Suppressor macrophage treated with lipopolysaccharide for 1 hour (primary cell): ENCODE measurements around the gene ZNF471.

ENCODE experiments used
- DNase-seq, 3 donors: peaks; one replicate each; pipeline ENCODE4 v3.0.0-alpha.2; 2020 to 2022

Gene ZNF471

DNA sequence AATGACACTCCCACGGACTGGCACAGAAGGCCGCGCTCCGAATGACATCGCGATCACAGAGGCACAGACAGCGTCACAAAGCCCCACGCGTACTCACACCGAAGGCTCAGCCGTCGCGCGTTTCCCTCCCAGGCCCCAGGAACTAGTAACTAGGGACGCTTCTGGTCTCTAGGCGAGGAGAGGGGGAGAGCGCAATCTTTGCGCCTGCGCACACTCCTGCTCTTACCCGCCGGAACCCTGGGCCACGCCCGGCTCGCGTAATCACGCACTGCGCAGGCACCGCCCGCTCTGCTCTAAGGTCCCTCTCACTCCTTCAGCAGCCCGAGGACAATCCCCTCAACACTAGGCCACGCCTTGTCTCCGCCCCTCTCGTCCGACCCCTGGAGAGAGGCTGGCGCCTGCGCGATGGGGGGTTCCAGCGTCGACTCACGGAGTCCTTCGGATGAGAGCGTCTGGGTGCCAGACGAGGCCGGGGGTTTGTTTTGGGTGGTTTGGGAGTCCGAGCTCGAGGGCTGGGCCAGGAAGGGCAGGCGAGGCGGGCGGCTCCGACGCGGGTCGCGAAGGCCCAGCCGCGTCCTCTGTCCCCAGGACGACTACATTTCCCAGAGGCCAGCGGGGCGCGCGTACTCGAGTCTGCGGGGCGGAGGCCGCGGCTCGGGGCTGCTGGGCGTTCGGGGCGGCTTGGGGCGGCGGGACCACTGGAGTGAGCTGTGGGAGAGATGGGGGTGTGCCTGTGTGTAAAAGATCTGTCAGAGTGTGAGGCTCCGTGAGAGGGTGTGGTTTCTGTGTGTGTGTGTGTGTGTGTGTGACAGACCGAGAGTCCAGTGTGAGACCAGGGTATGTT, at the start of gene ZNF471:
ZNF471 (plus strand) TSS at position 410 of the 844 bp plus-strand sequence. CDS start 3,717 bp downstream, outside the sequence.
- peak; percentile 97 to 98 (median 97) for DNase-seq

DNA sequence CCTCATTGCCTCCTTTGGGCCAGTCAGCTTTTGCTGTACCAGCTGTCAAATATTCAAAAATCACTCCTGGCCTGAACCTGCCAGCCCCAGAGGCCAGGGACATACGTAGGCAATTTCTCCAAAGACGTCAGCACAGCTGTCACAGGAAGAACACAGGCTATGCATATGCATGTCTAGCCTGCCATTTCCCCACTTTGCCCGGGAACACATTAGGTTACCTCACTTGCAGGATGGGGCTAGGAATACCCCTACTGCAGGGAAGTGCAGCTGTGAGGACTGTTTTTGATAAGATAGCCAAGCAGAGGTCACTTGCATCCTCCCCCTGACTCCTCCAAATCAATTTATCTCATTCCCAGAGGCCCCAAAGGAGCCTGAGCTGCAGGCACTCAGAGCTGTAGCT, 33.3 kb upstream of the ZNF471 start:
- no peak for DNase-seq

DNA sequence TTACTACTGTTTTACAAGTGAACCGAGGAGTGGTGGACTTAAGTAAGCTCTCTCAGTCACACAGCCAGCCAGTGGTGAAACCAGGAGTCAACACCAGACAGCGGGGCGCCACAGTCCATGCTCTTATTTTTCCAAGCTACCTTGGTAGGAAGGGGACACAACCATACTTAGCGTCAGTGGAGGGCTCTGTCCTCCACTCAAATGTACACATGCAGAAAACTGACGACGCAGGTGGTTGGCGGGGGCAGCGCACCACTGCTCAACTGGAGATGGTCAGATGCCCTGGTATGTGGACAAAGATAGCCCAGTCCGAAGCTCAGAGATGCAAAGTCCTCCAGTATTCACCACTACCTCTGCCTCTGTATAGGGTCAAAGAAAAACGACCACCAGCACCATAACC, 31.6 kb upstream of the ZNF471 start:
- no peak for DNase-seq

- DNase-seq = peak; percentile 2 to 34 (median 9)
Observed at GRCh38 chr19:56476651-56477428, 30.8 kb upstream of the ZNF471 start, which contains the start of gene ZNF667. ZNF667 (minus strand) TSS chr19:56477345; CDS start chr19:56462370, 14,975 bp downstream.

- peak; percentile 82 to 87 (median 82) for DNase-seq
Observed at GRCh38 chr19:56477429-56478338, 30.0 kb upstream of the ZNF471 start.

DNA sequence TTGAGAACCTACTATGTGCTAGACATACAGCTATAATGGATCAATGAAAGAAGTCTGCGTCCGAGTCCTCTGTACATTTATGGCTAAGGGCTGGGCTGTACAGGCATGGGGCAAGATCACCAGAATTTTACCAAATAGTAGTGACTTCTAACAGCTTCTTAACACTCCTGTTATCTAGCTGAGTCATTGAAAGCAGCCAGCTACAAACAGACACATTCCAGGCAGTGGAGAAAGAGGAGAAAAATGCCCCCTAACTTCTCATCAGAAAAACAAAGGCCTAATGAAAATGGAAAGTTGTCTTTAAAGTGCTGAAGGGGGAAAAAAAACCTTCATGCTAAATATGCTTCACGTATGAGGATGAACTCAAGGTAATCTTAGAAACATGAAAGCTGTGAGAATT, 16.3 kb upstream of the ZNF471 start:
- DNase-seq = no peak

- DNase-seq = no peak
Observed at GRCh38 chr19:56504581-56504980, 3.1 kb upstream of the ZNF471 start.

DNA sequence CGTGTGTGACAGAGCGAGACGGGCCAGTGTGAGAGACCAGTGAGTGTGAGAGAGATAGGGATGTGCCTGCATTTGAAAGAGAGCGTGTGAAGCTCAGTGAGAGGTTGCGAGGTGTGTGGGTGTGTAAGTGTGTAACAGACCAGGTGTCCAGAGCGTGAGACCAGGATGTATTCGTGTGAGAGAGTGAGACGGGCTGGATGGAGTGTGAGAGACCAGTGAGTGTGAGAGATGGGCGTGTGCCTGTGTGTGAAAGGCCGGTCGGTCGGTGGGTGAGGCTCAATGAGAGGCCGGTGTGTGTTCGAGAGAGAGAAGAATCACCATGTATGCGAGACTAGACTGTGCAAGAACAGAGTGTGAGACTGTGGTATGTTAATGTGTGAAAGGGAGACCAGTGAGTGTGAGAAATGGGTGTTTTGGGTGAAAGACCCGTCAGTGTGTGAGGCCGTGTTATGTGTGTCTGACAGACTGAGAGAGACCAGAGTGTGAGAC, 679 bp downstream of the ZNF471 start:
- DNase-seq = no peak

DNA sequence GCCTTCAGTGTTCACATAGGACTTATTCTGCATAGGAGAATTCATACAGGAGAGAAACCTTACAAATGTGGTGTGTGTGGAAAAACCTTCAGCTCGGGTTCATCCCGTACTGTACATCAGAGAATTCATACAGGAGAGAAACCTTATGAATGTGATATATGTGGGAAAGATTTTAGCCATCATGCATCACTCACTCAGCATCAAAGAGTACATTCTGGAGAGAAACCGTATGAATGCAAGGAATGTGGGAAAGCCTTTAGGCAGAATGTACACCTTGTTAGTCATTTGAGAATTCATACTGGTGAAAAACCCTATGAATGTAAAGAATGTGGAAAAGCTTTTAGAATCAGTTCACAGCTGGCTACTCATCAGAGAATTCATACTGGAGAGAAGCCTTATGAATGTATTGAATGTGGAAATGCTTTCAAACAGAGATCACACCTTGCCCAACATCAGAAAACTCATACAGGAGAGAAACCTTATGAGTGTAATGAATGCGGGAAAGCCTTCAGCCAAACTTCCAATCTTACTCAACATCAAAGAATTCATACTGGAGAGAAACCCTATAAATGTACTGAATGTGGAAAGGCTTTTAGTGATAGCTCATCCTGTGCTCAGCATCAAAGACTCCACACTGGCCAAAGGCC, 17.7 kb downstream of the ZNF471 start:
- DNase-seq = no peak

DNA sequence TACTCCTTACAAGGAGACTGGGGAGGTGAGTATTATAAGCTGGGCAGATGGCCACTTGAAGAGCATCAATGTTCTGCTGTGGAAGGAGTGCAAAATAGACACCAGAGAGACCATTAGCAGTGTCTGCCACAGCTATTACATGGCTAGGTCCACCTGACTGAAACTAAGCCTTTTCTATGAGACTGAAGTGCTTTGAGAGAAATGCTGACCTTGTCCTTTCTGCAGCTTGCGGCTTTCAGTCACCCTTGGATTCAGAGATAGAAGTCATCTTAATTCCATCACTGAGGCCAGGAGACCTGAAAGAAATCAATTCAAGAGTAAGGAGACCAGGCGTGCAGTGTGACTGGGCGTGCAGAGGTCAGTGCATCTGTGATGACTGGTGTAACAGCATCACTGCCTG, 29.8 kb downstream of the ZNF471 start:
- DNase-seq = no peak

DNA sequence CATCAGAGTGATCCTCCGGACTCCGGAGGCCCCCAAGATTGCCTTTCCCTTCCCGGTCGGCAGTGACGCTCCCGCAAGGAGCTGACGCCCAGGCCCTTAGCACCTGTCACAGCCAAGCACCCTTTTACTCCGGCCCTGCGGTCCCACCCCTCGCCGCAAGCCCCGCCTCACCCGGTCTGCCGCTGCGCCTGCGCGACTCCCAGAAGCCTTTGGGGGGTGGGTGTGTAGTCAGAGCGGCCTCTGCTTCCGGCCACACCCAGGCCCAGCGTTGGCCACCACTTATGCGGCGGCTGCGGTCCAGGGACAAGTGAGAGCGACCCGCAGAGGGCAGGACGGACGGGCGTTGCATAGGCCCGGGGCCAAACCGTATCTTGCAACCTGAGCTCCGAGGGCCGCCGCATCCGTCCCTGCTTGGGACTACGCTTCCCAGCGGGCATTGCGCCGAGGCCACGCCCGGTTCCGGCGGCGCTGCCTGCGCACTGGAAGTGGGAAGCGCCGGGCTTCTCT, 30.7 kb downstream of the ZNF471 start:
- DNase-seq = peak; percentile 89 to 94 (median 94)

GRCh38 chr19:56538761-56539263, 31.2 kb downstream of the ZNF471 start, which contains the start of gene ZFP28:
ZFP28 (plus strand) TSS chr19:56538948; CDS start chr19:56539019, 71 bp downstream.
- peak in 1 of 3 donors; percentile 94 for DNase-seq

DNA sequence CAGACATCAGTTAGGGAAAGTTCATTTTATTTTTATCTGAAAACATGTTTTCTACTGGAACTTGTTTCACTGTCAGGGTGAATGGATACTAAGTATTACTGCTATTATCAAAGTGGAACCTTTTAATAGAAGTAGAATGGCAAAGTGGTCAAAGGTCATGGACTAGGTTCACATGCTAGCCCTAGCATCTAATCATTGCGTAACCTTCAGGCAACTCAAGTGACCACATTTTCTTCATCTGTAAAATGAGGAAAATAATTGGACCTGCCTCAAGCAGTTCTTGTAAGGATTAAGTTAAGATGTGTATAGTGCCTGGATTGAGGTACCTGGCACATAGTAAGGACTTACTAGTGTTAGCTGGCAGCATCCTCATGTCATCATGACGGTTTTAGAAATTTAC, 36.1 kb downstream of the ZNF471 start:
- DNase-seq = no peak

DNA sequence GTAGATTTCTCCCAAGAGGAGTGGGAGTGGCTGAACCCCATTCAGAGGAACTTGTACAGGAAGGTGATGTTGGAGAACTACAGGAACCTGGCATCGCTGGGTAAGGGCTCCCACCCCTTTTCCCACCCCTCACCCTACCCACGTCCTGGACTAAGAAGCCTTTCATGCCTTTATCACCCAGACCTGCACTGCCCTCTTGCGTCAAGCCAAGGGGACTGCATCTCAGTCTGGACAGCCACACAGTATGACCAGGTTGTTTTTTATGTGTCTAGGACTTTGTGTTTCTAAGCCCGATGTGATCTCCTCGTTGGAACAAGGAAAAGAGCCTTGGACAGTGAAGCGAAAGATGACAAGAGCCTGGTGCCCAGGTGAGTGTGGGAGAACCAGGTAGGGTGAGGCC, 39.9 kb downstream of the ZNF471 start:
- DNase-seq = no peak

DNA sequence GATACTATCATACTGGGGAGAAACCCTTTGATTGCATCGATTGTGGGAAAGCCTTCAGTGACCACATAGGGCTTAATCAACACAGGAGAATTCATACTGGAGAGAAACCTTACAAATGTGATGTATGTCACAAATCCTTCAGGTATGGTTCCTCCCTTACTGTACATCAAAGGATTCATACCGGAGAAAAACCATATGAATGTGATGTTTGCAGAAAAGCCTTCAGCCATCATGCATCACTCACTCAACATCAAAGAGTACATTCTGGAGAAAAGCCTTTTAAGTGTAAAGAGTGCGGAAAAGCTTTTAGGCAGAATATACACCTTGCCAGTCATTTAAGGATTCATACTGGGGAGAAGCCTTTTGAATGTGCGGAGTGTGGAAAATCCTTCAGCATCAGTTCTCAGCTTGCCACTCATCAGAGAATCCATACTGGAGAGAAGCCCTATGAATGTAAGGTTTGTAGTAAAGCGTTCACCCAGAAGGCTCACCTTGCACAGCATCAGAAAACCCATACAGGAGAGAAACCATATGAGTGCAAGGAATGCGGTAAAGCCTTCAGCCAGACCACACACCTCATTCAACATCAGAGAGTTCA, 46.7 kb downstream of the ZNF471 start:
- no peak for DNase-seq

DNA sequence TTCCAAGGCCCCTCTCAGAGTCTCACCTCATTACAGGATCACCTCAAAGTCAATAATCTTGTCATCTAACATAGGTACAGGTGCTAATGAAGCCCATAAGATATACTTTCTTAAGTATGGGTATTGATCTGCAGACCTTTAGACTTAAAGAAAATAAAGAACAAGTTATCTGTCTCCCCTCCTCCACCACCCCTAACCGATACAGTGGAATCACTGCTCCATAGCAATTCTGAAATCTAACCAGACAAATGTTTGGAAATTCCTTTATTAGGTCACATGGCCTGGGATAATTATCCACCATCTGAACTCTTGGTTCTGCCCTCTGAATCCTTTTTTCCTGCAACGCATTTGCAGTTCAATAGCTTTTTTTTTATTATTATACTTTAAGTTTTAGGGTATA, 55.1 kb downstream of the ZNF471 start:
- no peak for DNase-seq

- DNase-seq = peak; percentile 34 to 65 (median 45)
Observed at GRCh38 chr19:56566904-56567273, 59.2 kb downstream of the ZNF471 start.

- DNase-seq = peak; percentile 93 to 96 (median 96)
Observed at GRCh38 chr19:56567274-56568120, 59.8 kb downstream of the ZNF471 start, which contains the start of gene ZNF470. ZNF470 (plus strand) TSS chr19:56567468; CDS start chr19:56570312, 2,844 bp downstream.

- no peak for DNase-seq
Observed at GRCh38 chr19:56572589-56572988, 64.9 kb downstream of the ZNF471 start.

DNA sequence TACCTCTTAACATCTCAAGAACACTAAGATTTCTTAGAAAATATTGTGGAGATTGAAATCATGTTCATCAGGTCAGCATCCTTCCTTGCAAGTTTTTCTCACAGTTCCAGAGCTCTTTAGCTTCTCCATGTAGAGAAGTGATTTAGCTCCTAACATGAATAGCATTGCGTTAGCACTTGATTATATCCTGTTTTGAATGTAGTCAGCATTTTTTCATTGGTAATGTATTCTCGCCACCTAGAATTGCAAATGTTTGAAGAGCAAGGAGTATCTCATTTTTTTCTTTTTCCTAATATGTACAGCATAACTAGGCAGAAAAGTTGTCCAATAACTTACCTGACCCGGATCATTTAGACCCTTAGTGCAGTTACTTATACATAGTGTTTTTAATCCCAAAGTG, 66.3 kb downstream of the ZNF471 start:
- no peak for DNase-seq
